Panc1 (cell line): ENCODE data around the gene MEGF11. TPM values are rescaled to one million over a fixed set of nuclear protein-coding genes. Genes with fewer than 3 reads are reported as not detected.

Experiments
- ATAC-seq: fragments of 200-7000 bp; cut with Tn5 transposase; 2 replicates; pipeline ENCODE4 v1.9.1; 2020; ENCODE audit warnings: mild to moderate bottlenecking, moderate library complexity
- BruUV-seq: library from RNA; stranded (reverse); fragments of 400-500 nt; replicated peaks from 2 replicates; lab custom pipeline; 2021; lab: Mats Ljungman, UMichigan
- CTCF ChIA-PET: fragments of 300-600 bp; sonication (Branson Sonifier 250); formaldehyde crosslinking; loops from one replicate; lab custom pipeline; 2022; ENCODE audit warnings: antibody characterized with exemption; lab: Charles Lee
- POLR2A ChIA-PET: fragments of 300-600 bp; sonication (Branson Sonifier 250); formaldehyde crosslinking; loops from one replicate; lab custom pipeline; 2022; ENCODE audit warnings: antibody characterized with exemption; lab: Charles Lee
- DNase-seq: peaks from one replicate; pipeline ENCODE4 v3.0.0-alpha.2; 2010; ENCODE audit warnings: low read depth, low spot score
- H3K27ac ChIP-seq: 2 replicates; pipeline ENCODE4 v1.5.1; 2011; ENCODE audit warnings: mild to moderate bottlenecking, low read length, inconsistent platforms
- H3K27me3 ChIP-seq: fragments of 200-500 bp; sonication (Bioruptor generic); 2 replicates; pipeline ENCODE4 v1.6.0; 2014; ENCODE audit warnings: low read length, inconsistent platforms; ENCODE audit not compliant: control insufficient read depth, insufficient read depth
- H3K36me3 ChIP-seq: fragments of 200-500 bp; sonication (Bioruptor generic); 2 replicates; pipeline ENCODE4 v1.5.1; 2014; ENCODE audit warnings: inconsistent platforms, mild to moderate bottlenecking, low read length, moderate library complexity; ENCODE audit not compliant: control insufficient read depth, insufficient read depth
- H3K4me1 ChIP-seq: 2 replicates; pipeline ENCODE4 v1.5.1; 2011; ENCODE audit warnings: inconsistent platforms, mild to moderate bottlenecking, low read length, moderate library complexity; ENCODE audit not compliant: control insufficient read depth, insufficient read depth
- H3K4me3 ChIP-seq, 2 experiments: 2 replicates each; pipeline ENCODE4 v1.5.1; 2011 to 2012; ENCODE audit warnings: low read depth in 2 of 2, low read length in 2 of 2, mild to moderate bottlenecking in 2 of 2, inconsistent platforms in 1 of 2, moderate library complexity in 1 of 2
- H3K9me3 ChIP-seq: fragments of 200-500 bp; sonication (Bioruptor generic); 2 replicates; pipeline ENCODE4 v1.5.1; 2014; ENCODE audit warnings: low read depth, mild to moderate bottlenecking, inconsistent platforms, low read length, moderate library complexity; ENCODE audit not compliant: control insufficient read depth, insufficient read depth
- CTCF ChIP-seq: fragments of 450-650 bp; IDR thresholded peaks from 2 replicates; pipeline ENCODE4 v1.5.1; 2017; ENCODE audit warnings: mild to moderate bottlenecking
- POLR2AphosphoS5 ChIP-seq: IDR thresholded peaks from 2 replicates; pipeline ENCODE4 v1.6.1; 2012; ENCODE audit warnings: mild to moderate bottlenecking, low read depth, low read length, moderate library complexity
- REST ChIP-seq, 2 experiments: IDR thresholded peaks; 2 replicates each; pipeline ENCODE4 v1.6.1; 2011 to 2012; ENCODE audit warnings: low read depth in 2 of 2, control low read depth in 1 of 2, low read length in 1 of 2, mild to moderate bottlenecking in 1 of 2, moderate library complexity in 1 of 2; ENCODE audit not compliant: insufficient read depth in 1 of 2
- SIN3A ChIP-seq: IDR thresholded peaks from 2 replicates; pipeline ENCODE4 v1.6.1; 2012; ENCODE audit warnings: low read depth, mild to moderate bottlenecking, low read length, moderate library complexity, borderline replicate concordance; ENCODE audit not compliant: insufficient read depth
- TCF7L2 ChIP-seq: IDR thresholded peaks from 2 replicates; pipeline ENCODE4 v1.6.1; 2011; ENCODE audit warnings: mild to moderate bottlenecking, low read depth, low read length, inconsistent platforms
- in situ Hi-C: cut with HindIII; loops from 2 replicates; pipeline ENCODE4 v1.10.0; 2016; ENCODE audit warnings: low sequenced_read_pairs, low pct_unique_long_range_greater_than_20kb
- intact Hi-C: fragments of 100-400 bp; cut with micrococcal nuclease; formaldehyde crosslinking; loops from one replicate; pipeline ENCODE4 v1.10.0; 2022; ENCODE audit not compliant: unreplicated experiment
- total RNA-seq: library from RNA; stranded (reverse); gene quantifications from one replicate; pipeline ENCODE4 v1.2.1, GENCODE V29; 2021; ENCODE audit not compliant: unreplicated experiment

MEGF11 gene
- total RNA-seq, 1 experiment from 2014 or later: 0.95 TPM

GRCh38 chr15:66235866-66236265, 17.7 kb downstream of the MEGF11 start:
- H3K27me3 ChIP-seq: no peaks in the 10 kb centered on the region
- H3K4me3 ChIP-seq: no peak overlapping the region
- ChIA-PET POLR2A (no interaction called here), CTCF (no interaction called here)
- no peaks in the 10 kb centered on the region for H3K4me1 ChIP-seq
- in situ Hi-C loops (no loop called here), intact Hi-C loops (no loop called here)
- DNase-seq (no peak), ATAC-seq (no peak)
- BruUV-seq: no TSS peak
- TF ChIP-seq TCF7L2: no peak
- TF ChIP-seq REST (IDR thresholded peaks at IDR 0.05; ENCODE audit: insufficient read depth in 1 of 2, low read depth in 2 of 2, low read length in 1 of 2): no peak
- TF ChIP-seq SIN3A: no peak
- TF ChIP-seq CTCF: no peak
- TF ChIP-seq POLR2AphosphoS5: no peak
- no peak overlapping the region for H3K27ac ChIP-seq
- no peaks in the 10 kb centered on the region for H3K9me3 ChIP-seq
- H3K36me3 ChIP-seq: no peaks in the 10 kb centered on the region

GRCh38 chr15:66234798-66235197, 18.8 kb downstream of the MEGF11 start:
- CTCF ChIA-PET: no interaction called here
- H3K27ac ChIP-seq: no peak overlapping the region
- in situ Hi-C loops: no loop called here

More at GRCh38 chr15:66234798-66235197, 18.8 kb downstream of the MEGF11 start:
- ATAC-seq: no peak
- H3K4me3 ChIP-seq: no peak overlapping the region
- no peak for TF ChIP-seq CTCF
- no peak for TF ChIP-seq TCF7L2
- no peak for TF ChIP-seq POLR2AphosphoS5
- no peak for TF ChIP-seq SIN3A
- no peak for TF ChIP-seq REST (IDR thresholded peaks at IDR 0.05; ENCODE audit: insufficient read depth in 1 of 2, low read depth in 2 of 2, low read length in 1 of 2)
- H3K4me1 ChIP-seq: no peaks in the 10 kb centered on the region
- H3K27me3 ChIP-seq: no peaks in the 10 kb centered on the region
- no peaks in the 10 kb centered on the region for H3K9me3 ChIP-seq
- no TSS peak for BruUV-seq
- no peak for DNase-seq
- intact Hi-C loops: no loop called here
- H3K36me3 ChIP-seq: no peaks in the 10 kb centered on the region
- POLR2A ChIA-PET: interaction anchor here (0.5 kb wide), 1 partner anchor 367 kb away, joined by 9 read pairs; no protein-coding TSS in a partner anchor
